HCT116 (cell line): ENCODE data around the gene WNK1. TPM values are rescaled to one million over a fixed set of nuclear protein-coding genes. Genes with fewer than 3 reads are reported as not detected.
A peak's percentile ranks its signal among the peaks of the same experiment; 100 is the strongest.

ENCODE experiments used
- ATAC-seq: fragments of 200-7000 bp; cut with Tn5 transposase; 2 replicates; pipeline ENCODE4 v1.9.1; 2020; ENCODE audit warnings: mild to moderate bottlenecking, moderate library complexity
- BruUV-seq: library from RNA; stranded (reverse); fragments of 400-500 nt; replicated peaks from 2 replicates; lab custom pipeline; 2021; lab: Mats Ljungman, UMichigan
- CTCF ChIA-PET: fragments of 300-600 bp; sonication (Branson Sonifier 250); formaldehyde crosslinking; loops from one replicate; lab custom pipeline; 2021; ENCODE audit warnings: antibody characterized with exemption; lab: Charles Lee
- POLR2A ChIA-PET: fragments of 300-600, 350-600 bp; sonication (Branson Sonifier 250); formaldehyde crosslinking; loops from one replicate; lab custom pipeline; 2021; ENCODE audit warnings: antibody characterized with exemption; lab: Charles Lee
- RAD21 ChIA-PET, 2 experiments: fragments of 300-600 bp; sonication (Branson Sonifier 250); formaldehyde crosslinking; loops; one replicate each; lab custom pipeline; 2023; ENCODE audit warnings: low total read pairs in 2 of 2; ENCODE audit not compliant: uncharacterized antibody in 2 of 2, unreplicated experiment in 2 of 2, low non-redundant PET in 1 of 2; lab: Charles Lee
- DNase-seq: peaks from one replicate; pipeline ENCODE4 v3.0.0-alpha.2; 2010; ENCODE audit warnings: low read depth, low spot score
- H2AFZ ChIP-seq: fragments of 200-600 bp; shearing (Covaris generic), sonication (generic); 2 replicates; pipeline ENCODE4 v1.6.1; 2017; ENCODE audit warnings: low read depth, mixed run types, mixed read lengths, antibody characterized with exemption, low read length; ENCODE audit not compliant: poor library complexity, severe bottlenecking
- H3K27ac ChIP-seq: 2 replicates; pipeline ENCODE4 v1.5.1; 2012; ENCODE audit warnings: low read depth, low read length
- H3K27me3 ChIP-seq: fragments of 200-600 bp; sonication (generic); 2 replicates; pipeline ENCODE4 v1.6.1; 2016; ENCODE audit warnings: mixed run types, low read length, mixed read lengths; ENCODE audit not compliant: insufficient read depth
- H3K36me3 ChIP-seq, 2 experiments: fragments of 200-500 bp in 1 of 2; fragments of 200-600 bp in 1 of 2; sonication (Bioruptor generic) in 1 of 2; sonication (generic) in 1 of 2; 2 replicates each; pipeline versions ENCODE4 v1.5.1 to v1.6.1; 2014 to 2016; ENCODE audit warnings: low read length in 2 of 2, inconsistent platforms in 1 of 2, mixed read lengths in 1 of 2, mixed run types in 1 of 2; ENCODE audit not compliant: insufficient read depth in 2 of 2, control insufficient read depth in 1 of 2
- H3K4me1 ChIP-seq, 2 experiments: fragments of 200-600 bp in 1 of 2; sonication (generic) in 1 of 2; 2 replicates each; pipeline versions ENCODE4 v1.5.1 to v1.6.1; 2012 to 2017; ENCODE audit warnings: low read length in 2 of 2, inconsistent platforms in 1 of 2, mild to moderate bottlenecking in 1 of 2, mixed read lengths in 1 of 2, mixed run types in 1 of 2, moderate library complexity in 1 of 2; ENCODE audit not compliant: insufficient read depth in 2 of 2, control insufficient read depth in 1 of 2
- H3K4me2 ChIP-seq: fragments of 200-600 bp; sonication (generic); 2 replicates; pipeline ENCODE4 v1.6.1; 2017; ENCODE audit warnings: mixed run types, low read length, mixed read lengths
- H3K4me3 ChIP-seq, 2 experiments: fragments of 200-600 bp in 1 of 2; sonication (generic) in 1 of 2; replicated peaks in 1 of 2; 2 replicates each; pipeline ENCODE4 v1.5.1; 2011 to 2016; ENCODE audit warnings: low read length in 2 of 2, control low read depth in 1 of 2, low read depth in 1 of 2, mild to moderate bottlenecking in 1 of 2, mixed read lengths in 1 of 2, mixed run types in 1 of 2
- H3K79me2 ChIP-seq: fragments of 200-600 bp; sonication (generic); 2 replicates; pipeline ENCODE4 v1.6.1; 2017; ENCODE audit warnings: mild to moderate bottlenecking, mixed run types, low read length, moderate library complexity, mixed read lengths; ENCODE audit not compliant: insufficient read depth
- H3K9ac ChIP-seq: fragments of 200-600 bp; sonication (generic); 2 replicates; pipeline ENCODE4 v1.6.1; 2016; ENCODE audit warnings: low read length, mixed read lengths
- H3K9me2 ChIP-seq: fragments of 200-600 bp; sonication (generic), shearing (Covaris generic); 2 replicates; pipeline ENCODE4 v1.6.1; 2017; ENCODE audit warnings: mixed run types, mild to moderate bottlenecking, moderate library complexity; ENCODE audit not compliant: insufficient read depth
- H3K9me3 ChIP-seq, 2 experiments: fragments of 200-500 bp in 1 of 2; fragments of 200-600 bp in 1 of 2; sonication (Bioruptor generic) in 1 of 2; sonication (generic) in 1 of 2; 2 replicates each; pipeline ENCODE4 v1.6.1; 2014 to 2017; ENCODE audit warnings: low read length in 2 of 2, mixed read lengths in 2 of 2, inconsistent platforms in 1 of 2, low read depth in 1 of 2, mild to moderate bottlenecking in 1 of 2, mixed run types in 1 of 2, moderate library complexity in 1 of 2; ENCODE audit not compliant: control insufficient read depth in 1 of 2, insufficient read depth in 1 of 2
- H4K20me1 ChIP-seq: fragments of 200-600 bp; sonication (generic), shearing (Covaris generic); 2 replicates; pipeline ENCODE4 v1.6.1; 2017; ENCODE audit warnings: mixed run types, mild to moderate bottlenecking, moderate library complexity; ENCODE audit not compliant: insufficient read depth
- ATF3 ChIP-seq: IDR thresholded peaks from 2 replicates; pipeline ENCODE4 v1.6.1; 2012
- CBX3 ChIP-seq: IDR thresholded peaks from 2 replicates; pipeline ENCODE4 v1.6.1; 2012; ENCODE audit warnings: low read depth
- EZH2 ChIP-seq: fragments of 200-600 bp; sonication (generic); IDR thresholded peaks from 2 replicates; pipeline ENCODE4 v1.6.1; 2017; ENCODE audit warnings: antibody characterized with exemption, mixed run types
- FOSL1 ChIP-seq: IDR thresholded peaks from 2 replicates; pipeline ENCODE4 v1.6.1; 2012; ENCODE audit warnings: low read depth
- JUND ChIP-seq: IDR thresholded peaks from 2 replicates; pipeline ENCODE4 v1.6.1; 2012
- MAX ChIP-seq: IDR thresholded peaks from 2 replicates; pipeline ENCODE4 v1.6.1; 2012
- POLR2AphosphoS5 ChIP-seq: IDR thresholded peaks from 2 replicates; pipeline ENCODE4 v1.6.1; 2011; ENCODE audit warnings: mild to moderate bottlenecking, low read depth, low read length, moderate library complexity
- RAD21 ChIP-seq: IDR thresholded peaks from 2 replicates; pipeline ENCODE4 v1.6.1; 2012; ENCODE audit warnings: low read depth, mild to moderate bottlenecking
- REST ChIP-seq: IDR thresholded peaks from 2 replicates; pipeline ENCODE4 v1.6.1; 2012; ENCODE audit warnings: low read depth
- SIN3A ChIP-seq: IDR thresholded peaks from 2 replicates; pipeline ENCODE4 v1.6.1; 2012; ENCODE audit warnings: low read depth
- SP1 ChIP-seq: IDR thresholded peaks from 2 replicates; pipeline ENCODE4 v1.6.1; 2012; ENCODE audit warnings: low read depth
- SRF ChIP-seq: IDR thresholded peaks from 2 replicates; pipeline ENCODE4 v1.6.1; 2012; ENCODE audit warnings: low read depth
- TCF7L2 ChIP-seq: IDR thresholded peaks from 2 replicates; pipeline ENCODE4 v1.7.0; 2011; ENCODE audit warnings: borderline replicate concordance, inconsistent platforms; ENCODE audit not compliant: insufficient read depth, insufficient read length; ENCODE audit errors: extremely low read depth
- ZBTB33 ChIP-seq: IDR thresholded peaks from 2 replicates; pipeline ENCODE4 v1.6.1; 2011; ENCODE audit warnings: mild to moderate bottlenecking, low read length, moderate library complexity; ENCODE audit not compliant: insufficient replicate concordance; ENCODE audit errors: extremely low read depth
- ZFX ChIP-seq: fragments of 450-650 bp; IDR thresholded peaks from 2 replicates; pipeline ENCODE4 v1.6.1; 2017
- intact Hi-C: fragments of 100-400 bp; cut with micrococcal nuclease; formaldehyde crosslinking; loops from 2 replicates; pipeline ENCODE4 v1.10.0; 2022
- total RNA-seq: library from RNA; stranded (reverse); gene quantifications from one replicate; pipeline ENCODE4 v1.2.1, GENCODE V29; 2021; ENCODE audit not compliant: unreplicated experiment

The WNK1 gene
- total RNA-seq, 1 experiment from 2014 or later: 81.0 TPM

GRCh38 chr12:754473-754820 lies 2.1 kb downstream of the WNK1 start:
- H3K79me2 ChIP-seq: peaks cover 66% of the 10 kb centered on the region
- H2AFZ ChIP-seq: no peak overlapping the region
- RAD21 ChIA-PET: no interaction called here
- CTCF ChIA-PET: interaction anchor here (1.1 to 1.3 kb wide), 2 partner anchors 60 to 179 kb away, joined by 3 to 5 read pairs; no protein-coding TSS in a partner anchor
- no peak for ATAC-seq
- TF ChIP-seq SIN3A (no peak), ZFX (no peak), REST (no peak), SP1 (no peak), CBX3 (no peak), MAX (no peak; the same call in 1 of the 2 replicates), ATF3 (no peak), EZH2 (no peak), JUND (no peak), RAD21 (no peak), POLR2AphosphoS5 (no peak), TCF7L2 (no peak), FOSL1 (no peak), SRF (no peak), ZBTB33 (no peak)
- intact Hi-C loops: loop anchor here (5.0 kb wide), 1 partner anchor 112 kb away; no protein-coding TSS in a partner anchor
- H3K4me3 ChIP-seq: peak overlapping the region; percentile 75
- H3K4me1 ChIP-seq: peaks cover 15 to 35% of the 10 kb centered on the region in 2 experiments; a peak in 3 of 4 replicates
- peak overlapping the region; percentile 75 for H3K9ac ChIP-seq
- BruUV-seq: TSS peak; percentile 32
- no peak for DNase-seq
- no peaks in the 10 kb centered on the region for H3K9me2 ChIP-seq
- no peaks in the 10 kb centered on the region for H3K27me3 ChIP-seq
- H3K9me3 ChIP-seq: no peaks in the 10 kb centered on the region
- H3K36me3 ChIP-seq: peaks cover 0 to 3% of the 10 kb centered on the region in 2 experiments; a peak in 1 of 4 replicates
- POLR2A ChIA-PET: interaction anchor here (1.0 kb wide), 2 partner anchors 179 to 183 kb away, joined by 3 read pairs; no protein-coding TSS in a partner anchor
- peak overlapping the region; percentile 91 for H3K4me2 ChIP-seq
- peaks cover 21% of the 10 kb centered on the region; the same call in 1 of the 2 replicates for H4K20me1 ChIP-seq
- peak overlapping the region; percentile 75 for H3K27ac ChIP-seq
